ENCODE measurements around the gene CNTNAP4.

Gene CNTNAP4

DNA sequence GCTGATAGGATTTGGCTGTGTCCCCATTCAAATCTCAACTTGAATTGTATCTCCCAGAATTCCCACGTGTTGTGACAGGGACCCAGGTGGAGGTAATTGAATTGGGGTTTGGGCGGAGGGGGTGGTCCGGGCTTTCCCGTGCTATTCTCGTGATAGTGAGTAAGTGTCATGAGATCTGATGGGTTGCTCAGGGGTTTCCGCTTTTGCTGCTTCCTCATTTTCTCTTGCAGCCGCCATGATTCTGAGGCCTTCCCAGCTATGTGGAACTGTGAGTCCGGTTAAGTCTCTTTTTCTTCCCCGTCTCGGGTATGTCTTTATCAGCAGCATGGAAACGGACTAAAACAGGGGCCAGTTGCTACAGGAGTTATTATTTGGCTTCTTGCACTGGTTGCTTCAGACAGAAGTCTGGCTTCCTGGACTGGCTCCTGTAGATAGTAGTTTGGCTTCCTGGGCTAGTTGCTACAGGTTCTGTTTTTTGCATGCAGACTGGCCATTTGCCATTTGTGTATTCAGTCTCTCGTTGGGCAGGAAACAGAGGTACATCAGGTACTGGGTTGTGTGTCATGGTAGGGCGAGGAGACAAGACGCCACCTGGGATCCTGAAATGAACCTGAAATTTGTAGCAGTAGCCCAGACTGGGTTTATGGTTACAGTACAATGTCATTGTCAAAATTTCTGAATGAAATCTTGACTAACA is 32.6 kb downstream of the CNTNAP4 start:
- no peak for DNase-seq (ENCODE audit: low read depth, low spot score)

DNA sequence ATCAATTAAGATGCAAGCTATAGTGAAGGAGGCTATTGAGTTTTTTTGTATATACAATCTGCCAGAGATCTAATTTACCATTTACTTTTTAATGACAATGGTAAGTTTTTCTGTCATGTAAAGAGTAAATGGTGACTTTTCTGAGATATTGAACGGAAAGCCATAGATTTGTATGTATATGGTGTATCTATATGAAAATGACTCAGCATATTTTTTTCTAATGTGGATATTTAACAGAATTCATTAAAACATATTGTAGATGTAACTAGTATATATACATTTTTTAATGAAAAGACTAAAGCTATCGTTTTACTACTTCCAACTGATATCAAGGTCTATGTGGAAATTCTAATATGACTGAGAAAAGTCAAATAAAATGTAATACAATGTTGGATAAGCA is 34.1 kb downstream of the CNTNAP4 start:
- no peak for DNase-seq (ENCODE audit: low read depth, low spot score)

DNA sequence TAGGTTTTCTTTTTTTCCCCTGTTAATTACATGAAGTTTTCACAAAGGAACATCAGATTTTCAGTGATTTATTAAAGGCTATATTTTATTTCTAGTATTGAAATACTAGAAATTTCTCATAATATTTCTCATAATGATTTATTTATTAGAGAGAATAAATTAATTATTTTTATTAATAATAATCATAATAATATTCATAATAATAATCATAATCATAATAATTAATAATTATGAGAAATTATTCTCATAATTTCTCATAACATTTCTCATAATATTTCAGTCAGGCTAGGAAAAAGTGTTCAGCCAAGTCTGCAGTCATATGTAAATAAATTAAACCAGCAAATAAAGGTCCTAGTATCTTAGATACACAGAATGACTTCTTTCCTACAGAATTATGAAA is 41.4 kb downstream of the CNTNAP4 start:
- no peak for DNase-seq (ENCODE audit: low read depth, low spot score)

DNA sequence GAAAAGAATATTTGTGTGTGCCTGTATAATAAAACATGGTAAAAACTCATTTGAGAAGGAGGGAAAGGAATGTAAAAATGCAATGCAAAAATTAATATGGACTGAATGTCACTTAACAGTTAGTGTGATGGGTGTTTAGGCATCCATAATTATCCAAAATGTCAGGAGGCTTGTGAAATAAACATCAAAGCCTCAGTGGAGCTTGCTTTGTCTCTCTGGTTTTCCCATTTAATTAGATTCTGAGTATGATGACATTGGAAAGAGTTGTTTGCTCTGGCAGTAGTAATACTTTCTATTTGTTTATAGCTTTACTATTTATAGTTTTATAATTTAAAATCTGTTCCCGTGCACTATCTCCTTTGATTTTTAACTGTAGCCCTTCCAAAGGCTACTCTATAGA is 51.9 kb downstream of the CNTNAP4 start:
- no peak for DNase-seq (ENCODE audit: low read depth, low spot score)

DNA sequence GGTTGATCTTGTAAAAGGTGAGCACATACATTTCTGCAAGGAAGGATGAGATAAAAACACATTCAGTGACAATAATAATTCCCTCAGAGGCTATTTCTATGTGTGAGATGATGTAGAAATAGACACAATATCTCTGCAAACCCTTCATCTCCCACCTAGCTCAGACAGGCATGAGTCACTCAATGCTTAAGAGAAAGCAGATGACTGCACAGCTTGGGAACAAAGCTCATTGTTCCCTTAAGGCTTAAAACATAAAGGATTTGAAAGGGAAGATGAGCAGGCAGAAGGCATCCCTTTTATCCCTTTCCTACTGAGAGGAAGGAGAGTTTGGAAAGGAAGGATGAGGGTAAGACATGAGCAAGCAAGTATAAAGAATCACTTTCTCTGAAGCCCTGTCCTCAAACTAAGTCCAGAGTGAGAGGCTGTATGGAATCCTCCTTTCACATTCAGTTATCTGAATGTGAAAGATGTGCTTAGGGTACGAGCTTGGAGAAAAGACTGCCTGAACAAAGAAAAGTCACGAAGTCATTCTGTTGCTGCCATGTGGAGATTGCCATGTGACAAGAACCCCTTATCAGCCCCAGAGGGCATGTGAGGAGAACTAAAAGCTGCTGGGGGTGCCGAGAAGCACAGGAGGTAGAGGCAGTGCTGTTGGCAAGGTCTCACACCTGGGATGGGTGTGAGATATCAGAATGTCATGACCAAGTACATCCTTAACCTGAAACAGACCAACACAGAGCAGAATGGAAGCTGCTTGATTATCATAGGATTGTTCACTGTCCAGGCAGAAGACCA is 58.2 kb downstream of the CNTNAP4 start:
- DNase-seq (ENCODE audit: low read depth, low spot score), result no peak

DNA sequence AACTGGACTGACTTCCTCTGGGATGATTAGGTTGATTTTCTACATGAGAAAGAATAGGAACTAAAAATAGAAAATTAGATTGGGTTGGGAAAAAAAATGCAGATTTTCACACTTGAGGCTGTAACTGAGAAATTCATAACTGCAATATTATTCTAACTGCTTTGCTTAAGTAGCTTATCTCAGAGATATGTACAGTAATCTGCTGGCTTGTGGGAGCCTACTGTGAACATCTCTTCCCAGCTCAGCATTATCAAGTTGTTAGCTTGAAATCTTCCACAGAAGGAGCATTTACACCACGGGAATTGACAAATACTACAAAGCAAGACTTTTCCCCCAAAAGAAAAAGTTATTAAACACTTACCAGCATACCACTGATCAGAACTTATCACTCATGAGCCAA is 58.9 kb downstream of the CNTNAP4 start:
- no peak for DNase-seq (ENCODE audit: low read depth, low spot score)

DNA sequence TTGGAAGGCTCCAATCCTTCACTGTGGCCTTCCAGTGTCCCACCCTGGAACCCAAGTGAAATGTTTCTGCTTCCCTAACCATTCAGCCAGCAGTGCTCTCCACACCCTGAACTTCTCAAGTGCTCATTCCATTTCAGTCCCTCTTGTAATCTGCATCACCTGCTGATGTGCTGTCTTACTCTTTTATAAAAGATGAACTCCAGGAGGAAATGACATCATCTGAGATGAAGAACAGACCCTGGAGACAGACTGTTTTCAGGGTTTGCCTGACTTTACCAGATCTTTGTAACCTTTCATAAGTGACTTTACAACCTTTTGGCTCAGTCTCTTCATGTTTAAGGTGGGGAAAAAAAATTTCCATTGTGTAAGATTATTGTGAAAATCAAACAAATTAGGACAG is 61.3 kb downstream of the CNTNAP4 start:
- no peak for DNase-seq (ENCODE audit: low read depth, low spot score)

DNA sequence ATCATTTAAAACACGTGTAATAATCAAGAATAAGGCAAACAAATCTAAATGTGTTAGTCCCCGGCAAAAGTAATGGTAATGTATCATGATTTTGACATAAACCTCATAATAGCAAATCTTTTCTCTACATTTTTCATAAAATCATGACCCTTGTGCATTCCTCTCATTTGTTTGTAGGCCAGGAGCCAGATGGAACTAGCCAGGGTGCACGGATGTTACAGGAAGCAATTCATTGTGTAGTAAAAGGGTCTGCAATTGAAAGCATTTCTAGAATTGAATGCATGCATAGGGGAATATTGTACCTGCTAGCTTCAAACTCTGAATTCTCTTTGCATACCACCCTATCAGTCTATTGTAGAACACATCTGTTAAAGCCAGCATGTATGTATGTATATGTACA is 66.6 kb downstream of the CNTNAP4 start:
- no peak for DNase-seq (ENCODE audit: low read depth, low spot score)

DNA sequence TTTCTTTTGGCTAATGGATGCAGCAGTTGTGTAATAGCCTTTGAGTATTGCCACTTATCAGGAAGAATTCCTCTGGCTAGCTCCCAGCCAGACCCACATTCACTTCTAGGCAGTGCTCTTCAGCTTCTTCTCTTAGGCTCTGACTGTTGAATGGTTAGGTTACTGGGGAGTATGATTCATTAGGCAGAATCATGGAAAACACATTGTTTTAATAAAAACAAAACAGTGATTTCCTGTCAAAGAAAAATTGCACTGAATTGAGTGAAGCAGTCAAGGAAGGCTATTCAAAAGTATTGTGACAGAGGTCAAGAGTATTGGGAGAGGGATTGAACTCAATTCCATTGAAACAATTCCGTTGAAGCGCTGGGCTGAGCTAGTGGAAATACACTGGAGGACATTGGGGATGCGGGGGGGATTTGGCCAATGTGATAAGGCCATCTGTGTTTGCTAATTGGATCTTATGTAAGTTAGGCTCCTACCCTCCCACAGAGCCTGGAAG is 68.0 kb downstream of the CNTNAP4 start:
- DNase-seq (ENCODE audit: low read depth, low spot score), result no peak

DNA sequence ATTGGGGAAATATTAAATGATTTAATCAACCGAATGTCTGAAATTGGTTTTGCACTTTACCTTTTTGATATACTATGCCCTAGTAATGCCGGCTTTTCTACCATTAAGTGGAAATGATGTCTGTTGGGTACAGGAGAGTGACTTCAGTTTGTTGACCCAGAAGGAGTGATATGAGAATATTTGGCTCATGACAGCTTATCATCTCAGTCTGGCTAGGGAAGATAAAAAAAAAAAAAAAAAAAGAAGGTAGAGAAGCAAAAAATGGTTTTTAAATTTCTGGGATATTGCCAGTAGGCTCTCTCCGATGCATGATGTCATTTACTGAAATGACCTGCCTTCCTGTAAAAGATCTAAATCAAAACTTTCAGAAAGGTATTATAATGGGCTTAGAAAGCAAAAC is 69.0 kb downstream of the CNTNAP4 start:
- no peak for DNase-seq (ENCODE audit: low read depth, low spot score)

DNA sequence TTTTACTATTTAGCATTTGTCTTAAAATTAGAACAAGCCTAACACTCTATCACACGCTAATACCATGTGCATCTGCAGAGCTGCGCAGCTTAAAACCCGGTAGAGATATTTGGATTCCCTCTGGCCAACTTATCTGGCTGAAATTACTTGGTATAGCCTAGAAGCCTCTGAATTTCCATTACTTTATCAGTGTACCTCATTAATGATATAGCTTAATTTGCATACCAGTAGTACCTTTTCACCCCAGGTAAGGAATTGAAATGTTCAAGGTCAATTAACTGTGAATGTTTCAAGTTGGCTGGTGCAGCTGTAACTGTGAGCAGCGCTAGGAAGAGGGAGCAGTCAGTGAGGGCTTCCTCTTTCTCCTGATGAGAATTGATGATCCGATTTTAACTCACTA is 74.2 kb downstream of the CNTNAP4 start:
- no peak for DNase-seq (ENCODE audit: low read depth, low spot score)

DNA sequence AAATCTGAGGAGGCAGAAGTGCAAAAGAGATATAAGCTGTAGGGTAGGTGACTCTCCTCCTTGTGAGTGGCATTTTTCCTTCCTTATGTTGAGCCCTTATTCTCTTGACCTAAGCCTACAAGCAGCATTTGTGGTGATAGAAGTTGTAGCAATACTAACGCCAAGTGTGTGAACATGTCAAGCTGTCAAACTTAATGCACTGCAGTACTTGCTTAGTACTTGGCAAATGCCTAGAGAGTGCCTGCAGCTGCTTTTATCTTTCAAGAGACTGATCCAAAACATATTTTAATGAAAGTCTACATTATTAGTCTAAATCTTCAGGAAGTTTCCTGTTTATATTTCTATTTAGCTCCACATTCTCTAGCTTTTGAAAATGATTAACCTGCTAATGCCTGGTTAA is 83.2 kb downstream of the CNTNAP4 start:
- DNase-seq (ENCODE audit: low read depth, low spot score), result no peak

DNA sequence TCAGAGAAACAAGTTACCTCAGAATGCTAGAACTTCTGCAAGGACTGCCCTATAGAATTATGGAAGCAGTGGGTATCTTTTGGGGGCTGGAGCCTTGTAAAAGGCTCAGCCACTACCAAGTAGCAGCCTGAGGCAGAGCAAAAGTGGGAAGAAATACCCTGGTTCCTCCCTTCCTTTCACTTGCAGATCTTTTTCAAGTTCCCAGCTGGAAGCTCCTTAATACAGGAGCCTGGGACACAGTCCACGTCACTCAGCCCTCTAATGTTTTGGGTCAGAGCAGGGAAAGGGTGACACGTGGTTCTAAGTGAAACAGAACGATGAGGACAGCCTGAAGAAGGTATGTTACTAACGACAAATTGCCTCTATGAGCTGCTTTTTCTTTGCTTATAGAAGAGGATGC is 93.1 kb downstream of the CNTNAP4 start:
- DNase-seq (ENCODE audit: low read depth, low spot score), result no peak

DNA sequence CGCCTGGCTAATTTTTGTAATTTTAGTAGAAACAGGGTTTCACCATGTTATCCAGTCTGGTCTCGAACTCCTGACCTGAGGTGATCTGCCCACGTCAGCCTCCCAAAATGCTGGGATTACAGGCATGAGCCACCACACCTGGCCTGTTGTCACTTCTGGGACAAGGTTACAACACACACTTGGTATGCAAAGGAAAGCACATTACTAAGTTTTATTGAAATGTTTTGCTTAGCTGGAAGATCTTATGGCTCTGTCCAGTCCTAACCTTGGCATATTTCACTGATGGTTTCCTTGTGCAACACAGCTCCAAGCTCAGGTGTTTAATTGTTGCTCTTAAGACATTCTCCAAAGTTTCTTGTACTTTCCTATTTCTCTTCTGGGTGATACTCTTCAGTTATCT is 94.2 kb downstream of the CNTNAP4 start:
- no peak for DNase-seq (ENCODE audit: low read depth, low spot score)

DNA sequence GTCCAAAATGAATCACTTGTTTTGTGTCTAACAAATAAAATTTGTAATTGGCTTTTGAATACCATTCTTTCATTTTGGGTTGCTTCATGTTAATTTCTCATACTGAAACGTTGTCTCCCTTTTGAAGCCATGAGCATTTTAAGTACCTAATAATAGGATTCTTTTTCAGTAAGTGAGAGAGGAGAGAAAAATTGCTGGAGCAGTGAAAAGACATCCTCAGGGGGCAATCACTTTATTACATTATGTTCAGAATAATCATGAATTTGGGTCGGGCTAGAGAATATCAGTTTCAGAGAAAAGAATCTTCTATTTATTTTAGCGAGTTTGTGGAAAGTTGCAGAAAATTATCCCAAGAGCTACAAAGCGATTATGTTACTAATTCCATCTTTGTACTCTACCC is 96.8 kb downstream of the CNTNAP4 start:
- DNase-seq (ENCODE audit: low read depth, low spot score), result no peak

DNA sequence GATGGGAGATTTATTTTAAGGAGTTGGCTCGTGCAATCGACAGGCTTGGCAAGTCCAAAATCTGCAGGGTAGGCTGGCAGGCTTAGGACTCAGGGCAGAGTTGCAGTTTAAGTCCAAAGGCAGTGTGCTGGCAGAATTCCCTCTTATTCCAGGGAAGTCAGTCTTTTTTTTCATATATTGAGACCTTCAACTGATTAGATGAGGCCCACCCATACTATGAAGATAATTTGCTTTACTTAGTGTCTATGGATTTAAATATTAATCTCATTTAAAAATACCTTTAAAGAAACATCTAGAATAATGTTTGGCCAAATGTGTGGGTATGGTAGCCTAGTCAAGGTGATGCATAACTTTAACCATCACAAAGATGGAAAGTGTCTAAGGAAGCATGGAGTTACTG is 99.8 kb downstream of the CNTNAP4 start:
- DNase-seq (ENCODE audit: low read depth, low spot score), result no peak

DNA sequence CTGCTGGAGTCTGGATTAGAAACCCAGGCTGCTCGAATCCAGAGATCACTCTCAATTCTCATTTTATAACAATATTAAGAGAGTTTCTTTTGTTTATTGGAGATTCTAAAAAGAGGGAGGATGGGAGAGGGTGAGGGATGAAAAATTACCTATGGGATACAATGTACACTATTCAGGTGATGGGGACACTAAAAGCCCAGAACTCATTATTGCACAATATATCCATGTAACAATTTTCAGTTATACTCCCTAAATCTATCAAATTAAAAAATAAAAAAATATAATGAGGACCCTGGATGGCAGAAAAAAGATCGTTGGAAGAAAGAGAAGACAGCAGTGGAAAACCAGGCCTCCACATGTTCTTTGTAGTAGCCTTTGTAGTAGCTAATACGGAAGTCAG is 100.8 kb downstream of the CNTNAP4 start:
- no peak for DNase-seq (ENCODE audit: low read depth, low spot score)

DNA sequence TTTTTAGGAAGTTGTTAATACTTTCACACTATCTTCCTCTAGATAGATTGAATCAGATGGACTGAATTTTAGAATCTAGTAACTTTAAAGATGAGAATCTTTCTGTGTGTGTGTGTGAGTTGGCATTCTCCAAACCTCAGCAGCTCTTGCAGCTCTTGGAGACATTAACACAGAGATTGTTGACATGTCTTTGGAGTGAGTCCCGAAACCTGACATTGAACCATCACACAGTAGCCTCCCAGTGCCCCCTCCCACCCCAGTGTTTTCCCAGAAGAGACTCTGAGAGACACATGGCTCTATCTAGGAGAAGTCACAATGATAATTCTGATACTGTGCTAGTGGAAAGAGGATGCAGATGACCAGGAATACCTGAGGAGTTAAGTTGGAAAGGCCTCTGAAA is 103.9 kb downstream of the CNTNAP4 start:
- no peak for DNase-seq (ENCODE audit: low read depth, low spot score)

DNA sequence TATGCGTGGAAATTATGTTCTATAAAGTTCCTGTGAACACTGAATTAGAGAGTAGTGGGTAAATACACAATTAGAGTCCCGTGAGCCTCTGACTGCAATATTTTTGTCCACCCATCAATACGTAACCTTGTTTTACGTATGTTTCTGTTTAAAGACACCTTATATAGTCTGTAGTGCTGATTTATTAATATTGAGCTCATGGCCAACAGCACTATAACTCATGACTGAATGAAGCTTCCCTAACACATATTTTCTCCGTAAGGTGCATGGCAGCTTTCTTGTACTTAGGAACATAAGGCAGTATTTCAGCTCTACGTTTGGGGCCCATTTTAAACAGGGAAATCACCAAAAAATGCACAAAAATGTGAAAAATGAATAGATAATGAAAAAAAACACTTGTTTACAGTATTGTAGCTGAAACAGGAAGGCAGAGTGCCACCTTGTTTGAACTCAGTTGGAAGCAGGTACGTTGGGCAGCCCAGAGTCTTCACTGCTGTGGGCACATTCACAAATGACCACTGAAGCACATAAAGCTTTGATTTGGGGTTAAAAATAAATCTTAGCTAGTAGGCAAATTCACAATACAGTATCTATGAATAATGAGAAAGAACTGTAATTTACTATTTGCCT is 108.5 kb downstream of the CNTNAP4 start:
- DNase-seq (ENCODE audit: low read depth, low spot score), result no peak

DNA sequence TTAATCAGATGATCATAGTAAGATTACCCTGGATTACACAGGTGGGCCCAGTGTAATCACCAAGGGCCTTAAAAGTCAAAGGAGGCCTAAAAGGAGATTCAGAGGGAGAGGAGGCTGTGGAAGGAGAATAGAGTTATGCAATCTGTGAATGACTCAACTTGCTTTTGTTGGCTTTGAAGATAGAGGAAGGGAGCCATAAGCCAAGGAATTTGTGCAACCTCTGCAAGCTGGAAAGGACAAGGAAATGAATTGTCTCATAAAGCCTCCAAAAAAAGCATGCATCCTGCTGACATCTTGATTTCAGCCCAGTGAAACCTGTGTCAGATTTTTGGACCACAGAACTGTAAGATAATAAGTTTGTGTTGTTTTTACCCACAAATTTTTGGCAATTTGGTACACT is 109.6 kb downstream of the CNTNAP4 start:
- DNase-seq (ENCODE audit: low read depth, low spot score), result no peak

DNA sequence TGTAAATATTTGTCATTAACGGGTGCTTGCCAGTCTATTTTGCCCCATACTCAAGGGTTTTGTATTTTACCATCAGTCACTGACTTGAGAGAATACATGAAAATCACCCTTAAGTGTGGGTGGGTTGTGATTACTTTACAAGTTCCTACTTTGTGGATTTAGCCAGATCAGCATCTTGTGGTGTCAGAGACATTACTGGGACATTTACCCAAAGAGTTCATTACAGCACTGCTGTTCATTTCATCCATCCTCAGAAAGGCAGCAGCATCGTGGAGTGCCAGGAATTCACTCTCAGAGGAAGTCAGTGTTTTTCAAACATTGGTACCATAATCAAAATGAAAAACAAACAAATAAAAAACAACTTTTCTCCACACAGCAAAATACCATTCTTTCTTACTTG is 110.8 kb downstream of the CNTNAP4 start:
- DNase-seq (ENCODE audit: low read depth, low spot score), result no peak

DNA sequence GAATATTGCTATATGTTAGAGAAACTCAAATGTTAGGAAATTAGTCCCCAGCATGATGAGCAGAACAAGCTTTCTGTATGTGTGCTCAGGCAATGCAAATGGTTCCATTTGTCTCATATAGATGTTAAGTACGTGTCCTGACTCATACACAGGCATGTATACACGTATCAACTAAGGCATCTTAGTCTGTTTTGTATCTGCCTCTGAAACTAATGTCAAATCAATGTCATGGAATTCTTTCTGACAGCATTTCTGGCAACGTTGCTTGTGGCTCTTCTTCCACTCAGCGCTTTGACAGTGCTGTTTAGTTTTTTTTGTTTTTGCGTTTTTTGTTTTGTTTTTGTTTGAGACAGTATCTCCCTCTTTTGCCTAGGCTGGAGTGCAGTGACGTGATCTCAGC is 111.9 kb downstream of the CNTNAP4 start:
- DNase-seq (ENCODE audit: low read depth, low spot score), result no peak

DNA sequence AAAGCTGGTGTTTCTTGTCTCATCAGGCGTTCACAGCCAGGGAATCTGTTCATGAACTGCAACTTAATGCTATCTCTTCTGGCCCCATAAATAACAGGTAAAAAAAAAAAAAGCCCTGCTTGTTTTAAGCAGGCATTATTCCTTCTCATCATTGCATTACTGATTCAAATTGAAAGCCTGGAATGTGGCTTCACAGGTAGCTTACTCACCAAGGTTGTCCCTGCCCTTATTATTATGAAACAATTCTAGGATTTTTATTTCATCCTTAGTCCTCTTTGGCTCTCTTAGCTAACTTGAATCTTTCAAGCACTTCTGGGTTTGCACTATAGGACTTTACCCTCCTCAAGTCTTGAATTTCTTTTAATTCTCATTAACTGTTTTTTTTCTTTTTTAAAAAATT is 113.3 kb downstream of the CNTNAP4 start:
- DNase-seq (ENCODE audit: low read depth, low spot score), result no peak

All from iPS DF 19.7 (cell line).